Fibroblast of villous mesenchyme (primary cell): ENCODE data around the gene NKAIN2. TPM values are rescaled to one million over a fixed set of nuclear protein-coding genes. Genes with fewer than 3 reads are reported as not detected.

Source experiments
- DNase-seq: peaks from one replicate; pipeline ENCODE4 v3.0.0-alpha.2; 2010; ENCODE audit warnings: low read depth
- H3K4me3 ChIP-seq: 2 replicates; pipeline ENCODE4 v1.5.1; 2011; ENCODE audit warnings: low read depth, mild to moderate bottlenecking, low read length
- CTCF ChIP-seq: IDR thresholded peaks from 2 replicates; pipeline ENCODE4 v1.5.1; 2012; ENCODE audit warnings: low read depth, mild to moderate bottlenecking, low read length; ENCODE audit not compliant: insufficient read depth
- total RNA-seq: library from RNA; depleted of rRNA; stranded (reverse); fragments of >200 nt; gene quantifications from 2 replicates; pipeline ENCODE4 v1.2.3, GENCODE V29; 2012

NKAIN2 gene
- total RNA-seq, 1 donor, result not detected

- no peak for TF ChIP-seq CTCF
- no peak for DNase-seq
- H3K4me3 ChIP-seq, result no peak overlapping the region
These were observed 9.0 kb downstream of the NKAIN2 start for GRCh38 chr6:123812621-123813020.

GRCh38 chr6:123821112-123821511, 17.4 kb downstream of the NKAIN2 start:
- no peak for TF ChIP-seq CTCF
- no peak for DNase-seq
- H3K4me3 ChIP-seq, result no peak overlapping the region

- no peak for TF ChIP-seq CTCF
- H3K4me3 ChIP-seq, result no peak overlapping the region
- DNase-seq, result no peak
These were observed 25.8 kb downstream of the NKAIN2 start for GRCh38 chr6:123829302-123829953.

GRCh38 chr6:123830120-123830519, 26.5 kb downstream of the NKAIN2 start:
- no peak for TF ChIP-seq CTCF
- DNase-seq, result no peak

GRCh38 chr6:123838505-123839234, 35.0 kb downstream of the NKAIN2 start:
- no peak for TF ChIP-seq CTCF
- DNase-seq, result no peak
- H3K4me3 ChIP-seq, result no peak overlapping the region

More at GRCh38 chr6:123830120-123830519, 26.5 kb downstream of the NKAIN2 start:
- H3K4me3 ChIP-seq, result no peak overlapping the region

GRCh38 chr6:123841067-123841896, 37.6 kb downstream of the NKAIN2 start:
- DNase-seq, result no peak
- no peak overlapping the region for H3K4me3 ChIP-seq
- no peak for TF ChIP-seq CTCF
